GM19438 (cell line): Measurements from ENCODE around the gene GBP3.
A peak's percentile ranks its signal among the peaks of the same experiment; 100 is the strongest.
"Not testable (repeated sequence)": the region's sequence is repeated elsewhere in the genome, so short reads cannot be mapped to it uniquely, and the experiment has no call there.

ENCODE experiments used
- ATAC-seq: cut with Tn5 transposase; IDR thresholded peaks from one replicate; pipeline ENCODE4 v1.9.1; 2021; ENCODE audit warnings: low read depth; ENCODE audit not compliant: unreplicated experiment

GBP3 gene, protein sequence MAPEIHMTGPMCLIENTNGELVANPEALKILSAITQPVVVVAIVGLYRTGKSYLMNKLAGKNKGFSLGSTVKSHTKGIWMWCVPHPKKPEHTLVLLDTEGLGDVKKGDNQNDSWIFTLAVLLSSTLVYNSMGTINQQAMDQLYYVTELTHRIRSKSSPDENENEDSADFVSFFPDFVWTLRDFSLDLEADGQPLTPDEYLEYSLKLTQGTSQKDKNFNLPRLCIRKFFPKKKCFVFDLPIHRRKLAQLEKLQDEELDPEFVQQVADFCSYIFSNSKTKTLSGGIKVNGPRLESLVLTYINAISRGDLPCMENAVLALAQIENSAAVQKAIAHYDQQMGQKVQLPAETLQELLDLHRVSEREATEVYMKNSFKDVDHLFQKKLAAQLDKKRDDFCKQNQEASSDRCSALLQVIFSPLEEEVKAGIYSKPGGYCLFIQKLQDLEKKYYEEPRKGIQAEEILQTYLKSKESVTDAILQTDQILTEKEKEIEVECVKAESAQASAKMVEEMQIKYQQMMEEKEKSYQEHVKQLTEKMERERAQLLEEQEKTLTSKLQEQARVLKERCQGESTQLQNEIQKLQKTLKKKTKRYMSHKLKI

DNA sequence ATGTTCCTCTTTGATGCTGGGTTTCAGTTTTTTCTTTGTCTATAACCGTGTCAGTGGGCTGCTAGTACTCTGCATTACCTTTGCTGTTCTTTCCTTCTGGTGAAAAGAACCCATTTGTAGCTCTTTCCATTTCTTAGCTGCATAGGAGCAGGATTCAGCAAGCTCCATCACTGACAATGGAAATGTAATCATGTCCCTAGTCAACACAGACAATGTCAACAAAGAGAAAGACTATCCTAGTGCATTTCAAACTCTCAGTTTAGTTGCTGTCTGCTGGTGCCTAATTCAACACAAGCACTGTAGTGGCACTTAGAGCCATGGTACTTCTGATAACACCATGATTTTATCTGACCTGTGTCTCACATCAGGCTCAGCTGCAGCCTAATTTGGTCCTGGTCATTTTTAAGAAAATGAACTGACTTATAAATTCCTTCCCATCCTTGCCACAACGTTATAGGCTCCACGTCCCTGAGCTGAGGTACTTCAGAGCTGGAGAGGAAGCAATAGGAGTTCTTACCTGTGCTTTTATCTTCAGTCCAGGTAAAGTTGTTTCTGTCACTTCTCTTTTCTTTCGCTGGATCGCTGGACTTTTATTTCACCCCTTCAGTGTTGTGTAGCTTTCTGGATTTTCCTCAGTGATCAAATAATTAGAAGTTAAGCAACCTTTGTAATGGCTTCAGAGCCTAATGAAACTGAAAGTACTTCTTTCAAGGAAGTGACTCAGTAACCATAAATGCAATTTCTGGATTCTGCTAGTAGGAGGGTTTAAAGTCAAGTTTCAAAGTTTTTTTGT, at the start of gene GBP3:
Gene GBP3 (minus strand): TSS at position 700 of the 793 bp plus-strand sequence. CDS start 2,145 bp downstream, outside the sequence.
- peak; percentile 72 for ATAC-seq

GRCh38 chr1:89070509-89070908, 47.8 kb upstream of the GBP3 start:
- ATAC-seq, result no peak

DNA sequence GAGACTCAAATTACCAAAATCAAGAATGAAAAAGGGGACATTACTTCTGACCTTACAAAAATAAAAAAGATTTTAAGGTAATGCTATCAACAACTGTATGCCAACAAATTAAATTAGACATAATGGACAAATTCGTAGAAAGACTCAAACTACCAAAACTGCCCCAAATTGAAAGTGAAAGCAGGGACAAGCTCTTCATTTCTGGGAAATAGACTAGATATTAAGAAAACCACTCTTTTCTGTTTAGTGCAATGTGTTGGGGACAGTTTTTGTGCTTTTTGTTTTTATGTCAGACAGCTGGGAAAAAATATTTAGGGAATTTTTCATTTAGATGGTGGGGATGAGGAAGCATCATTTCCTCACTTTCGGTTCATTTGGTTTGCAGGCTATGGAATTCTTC, 47.3 kb upstream of the GBP3 start:
- no peak for ATAC-seq

DNA sequence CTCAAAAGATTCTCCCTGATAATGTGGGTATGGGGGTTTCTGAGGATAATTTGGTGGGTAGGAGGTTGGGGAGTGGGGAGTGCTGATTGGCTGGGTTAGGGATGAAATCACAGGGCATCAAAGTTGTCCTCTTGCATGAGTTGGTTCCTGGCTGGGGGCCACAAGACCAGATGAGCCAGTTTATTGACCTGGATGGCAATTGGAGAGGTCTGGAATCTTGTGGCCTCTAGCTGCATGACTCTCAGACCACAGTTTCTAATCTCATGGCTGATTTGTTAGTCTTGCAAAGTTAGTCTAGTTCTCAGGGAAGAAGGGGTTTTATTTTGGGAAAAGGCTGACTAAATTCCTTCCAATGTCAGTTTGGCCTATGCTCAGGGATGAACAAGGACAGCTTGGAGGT, 45.6 kb upstream of the GBP3 start:
- no peak for ATAC-seq

GRCh38 chr1:89065079-89065868, 42.6 kb upstream of the GBP3 start, which contains the start of gene GBP1:
Gene GBP1, minus strand, starts transcription at chr1:89065208. Its CDS starts 1,974 bp downstream, at chr1:89063234.
- peak; percentile 63 for ATAC-seq

GRCh38 chr1:89064632-89065031, 42.0 kb upstream of the GBP3 start:
- ATAC-seq, result peak; percentile 50

GRCh38 chr1:89063094-89063493, 40.4 kb upstream of the GBP3 start:
- ATAC-seq, result no peak

DNA sequence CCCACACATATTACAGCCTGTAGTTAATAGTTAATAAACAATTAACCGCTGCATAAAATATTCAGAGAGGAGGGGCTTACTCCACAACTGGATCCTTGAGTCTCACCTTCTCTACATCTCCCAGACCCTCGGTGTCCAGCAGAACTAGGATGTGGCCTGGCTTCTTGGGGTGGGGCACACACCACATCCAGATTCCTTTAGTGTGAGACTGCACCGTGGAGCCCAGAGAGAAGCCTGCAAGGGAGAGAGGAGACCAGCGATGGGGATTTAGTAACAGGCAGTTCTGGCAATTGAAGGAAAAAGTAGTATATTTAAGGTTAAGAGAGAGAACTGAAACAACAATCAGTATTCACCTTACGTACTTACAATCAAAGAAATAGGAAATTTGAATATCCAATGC, 37.4 kb upstream of the GBP3 start:
- ATAC-seq, result no peak

- ATAC-seq, result no peak
Observed at GRCh38 chr1:89051955-89052312, 29.3 kb upstream of the GBP3 start.

- no peak for ATAC-seq
Observed at GRCh38 chr1:89051300-89051954, 28.8 kb upstream of the GBP3 start.

DNA sequence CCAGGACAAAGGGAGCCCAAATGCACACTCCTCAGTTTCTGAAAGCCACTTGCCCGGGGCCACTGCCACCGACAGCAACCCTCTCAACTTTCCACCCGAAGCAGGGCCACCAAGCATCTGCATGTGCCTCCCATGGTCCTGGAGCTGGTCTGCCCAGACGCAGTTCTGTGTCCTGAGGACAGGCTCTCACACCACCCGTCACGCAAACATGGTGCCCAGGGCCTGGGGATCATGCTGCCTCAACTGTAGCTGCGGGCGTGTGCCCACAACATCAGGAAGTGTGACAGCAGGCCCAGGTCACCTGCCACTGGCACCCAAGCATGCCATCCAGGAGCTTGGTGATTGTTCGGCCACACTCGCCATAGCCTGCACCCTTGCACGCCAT, 28.0 kb upstream of the GBP3 start:
- ATAC-seq, result no peak

GRCh38 chr1:89049901-89050648, 27.4 kb upstream of the GBP3 start:
- ATAC-seq, result not testable (repeated sequence)

- not testable (repeated sequence) for ATAC-seq
Observed at GRCh38 chr1:89049187-89049586, 26.5 kb upstream of the GBP3 start.

DNA sequence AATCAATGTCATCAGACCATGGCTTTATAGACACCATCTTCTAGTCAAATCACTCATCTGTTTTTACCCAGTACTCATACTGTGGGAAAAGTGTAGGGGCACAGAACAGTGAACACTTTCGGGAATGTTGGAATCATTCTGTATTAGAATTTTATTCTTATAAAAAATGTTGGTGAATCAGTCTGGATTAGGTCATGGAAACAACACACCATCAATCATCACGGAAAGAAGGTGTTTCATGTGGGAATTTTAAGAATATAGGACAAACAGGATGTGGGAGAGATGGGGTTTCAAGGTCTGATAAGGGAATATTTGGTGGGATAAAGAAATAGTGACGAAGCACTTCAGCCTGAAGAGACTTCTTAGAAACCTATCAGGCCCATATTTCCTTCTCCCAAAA, 25.1 kb upstream of the GBP3 start:
- no peak for ATAC-seq

GRCh38 chr1:89046318-89047183, 23.9 kb upstream of the GBP3 start:
- not testable (repeated sequence) for ATAC-seq

DNA sequence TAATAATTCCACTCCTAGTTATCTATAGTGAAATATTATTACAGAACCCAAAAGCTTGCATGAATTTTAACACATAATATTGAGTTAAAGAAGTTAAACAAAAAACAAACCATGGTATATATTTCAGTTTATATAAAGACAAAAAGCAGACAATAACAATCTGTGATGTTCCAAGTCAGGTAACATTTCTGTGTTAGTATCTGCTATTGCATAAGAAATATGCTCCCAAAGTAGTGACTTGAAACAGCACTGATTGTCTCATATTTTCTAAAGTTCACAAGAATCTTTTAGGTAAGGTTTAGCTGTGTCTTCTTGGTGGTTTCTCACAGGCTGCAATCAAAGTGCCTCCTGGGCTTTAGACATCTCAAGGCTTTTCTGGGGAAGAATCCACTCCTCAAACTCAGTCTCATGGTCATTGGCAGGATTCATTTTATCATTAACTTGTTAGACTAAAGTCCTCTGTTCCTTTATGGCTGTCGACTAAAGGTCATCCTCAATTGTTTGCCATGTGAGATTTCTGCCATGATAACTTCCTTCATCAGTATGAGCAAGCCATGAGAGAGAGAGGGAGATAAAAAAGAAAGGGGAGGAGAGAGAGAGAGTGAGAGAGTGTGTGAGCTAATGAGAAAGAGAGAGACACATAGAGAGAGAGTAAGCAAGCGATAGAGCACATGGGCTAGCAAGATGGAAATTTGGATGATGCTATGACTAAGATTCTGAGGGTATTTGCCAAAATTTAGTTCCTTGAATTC, 22.5 kb upstream of the GBP3 start:
- no peak for ATAC-seq

DNA sequence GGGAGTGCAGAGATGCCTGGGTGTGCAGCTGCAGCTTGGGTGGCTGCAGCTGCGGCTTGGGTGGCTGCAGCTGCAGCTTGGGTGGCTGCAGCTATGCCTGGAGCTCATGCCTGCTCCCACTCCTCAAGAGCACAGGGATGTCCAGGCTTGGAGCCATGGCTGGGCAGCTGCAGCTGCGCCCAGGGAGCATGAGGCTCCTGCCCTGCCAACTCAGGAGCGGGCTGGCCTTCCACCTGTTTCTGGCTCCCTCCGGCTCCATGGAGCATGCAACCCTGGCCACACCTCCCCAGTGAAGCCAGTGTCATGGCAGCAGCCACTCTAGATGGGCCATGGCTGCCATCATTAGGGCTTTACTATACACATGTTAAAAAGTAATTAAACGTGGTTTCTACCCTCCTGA, 21.3 kb upstream of the GBP3 start:
- no peak for ATAC-seq

- no peak for ATAC-seq
Observed at GRCh38 chr1:89042491-89042890, 19.8 kb upstream of the GBP3 start.
